CD4-positive, alpha-beta T cell treated with Interleukin-12 subunit alpha and Interleukin-12 subunit beta, for 1 hour (primary cell): ENCODE data around the gene LMNTD2.
A peak's percentile ranks its signal among the peaks of the same experiment; 100 is the strongest.
"Not testable (repeated sequence)": the region's sequence is repeated elsewhere in the genome, so short reads cannot be mapped to it uniquely, and the experiment has no call there.

Experiments used
- DNase-seq: peaks from one replicate; pipeline ENCODE4 v3.0.0-alpha.2; 2020

Gene LMNTD2

GRCh38 chr11:532527-532985 is 28.0 kb downstream of the LMNTD2 start:
- no peak for DNase-seq

- DNase-seq = no peak
Observed at GRCh38 chr11:531919-532526, 28.5 kb downstream of the LMNTD2 start.

- DNase-seq = no peak
Observed at GRCh38 chr11:530960-531831, 29.3 kb downstream of the LMNTD2 start.

GRCh38 chr11:529728-530411 is 30.7 kb downstream of the LMNTD2 start:
- no peak for DNase-seq

DNA sequence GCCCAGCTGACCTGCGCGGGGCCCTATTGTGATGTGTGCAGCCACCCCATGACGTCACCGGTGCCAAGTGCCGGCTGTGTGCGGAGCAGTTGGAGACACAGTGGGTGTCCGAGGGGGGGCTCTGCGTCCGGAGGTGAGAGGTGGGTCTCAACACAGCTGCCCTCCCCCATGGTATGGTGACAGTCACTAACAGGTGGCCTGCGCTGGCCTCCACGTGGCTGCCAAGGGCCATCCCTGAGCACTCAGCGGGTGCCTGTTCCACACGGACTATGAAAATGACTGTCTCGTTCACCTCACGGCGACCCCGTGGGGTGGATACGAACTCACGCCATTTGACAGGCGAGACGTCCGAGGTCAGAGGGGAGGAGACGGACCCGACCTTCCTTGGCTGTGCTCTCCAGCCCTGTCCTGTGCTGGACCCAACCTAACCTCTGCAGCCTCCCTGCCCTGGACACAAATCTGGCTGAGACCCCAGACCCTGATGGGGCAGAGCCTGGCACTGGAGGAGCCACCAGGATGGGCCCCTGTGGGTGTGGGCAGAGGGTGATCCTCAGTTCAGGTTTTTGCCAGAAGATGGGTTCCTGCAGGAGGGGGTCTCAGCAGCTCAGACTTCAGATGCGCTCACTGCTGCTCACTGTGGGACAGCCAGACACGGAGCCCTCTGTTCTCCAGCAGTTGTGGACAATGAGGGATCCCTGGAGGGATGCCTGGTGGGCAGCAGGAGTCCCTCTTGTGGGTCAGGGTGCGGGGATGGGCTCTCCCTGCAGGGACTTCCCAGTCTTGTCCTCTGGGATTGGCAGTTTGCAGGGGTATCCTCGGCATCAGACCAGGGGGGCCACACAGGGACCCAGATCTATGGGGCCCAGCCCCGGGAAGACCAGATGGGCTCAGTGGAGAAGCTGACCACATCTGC is 31.5 kb downstream of the LMNTD2 start:
- no peak for DNase-seq

DNA sequence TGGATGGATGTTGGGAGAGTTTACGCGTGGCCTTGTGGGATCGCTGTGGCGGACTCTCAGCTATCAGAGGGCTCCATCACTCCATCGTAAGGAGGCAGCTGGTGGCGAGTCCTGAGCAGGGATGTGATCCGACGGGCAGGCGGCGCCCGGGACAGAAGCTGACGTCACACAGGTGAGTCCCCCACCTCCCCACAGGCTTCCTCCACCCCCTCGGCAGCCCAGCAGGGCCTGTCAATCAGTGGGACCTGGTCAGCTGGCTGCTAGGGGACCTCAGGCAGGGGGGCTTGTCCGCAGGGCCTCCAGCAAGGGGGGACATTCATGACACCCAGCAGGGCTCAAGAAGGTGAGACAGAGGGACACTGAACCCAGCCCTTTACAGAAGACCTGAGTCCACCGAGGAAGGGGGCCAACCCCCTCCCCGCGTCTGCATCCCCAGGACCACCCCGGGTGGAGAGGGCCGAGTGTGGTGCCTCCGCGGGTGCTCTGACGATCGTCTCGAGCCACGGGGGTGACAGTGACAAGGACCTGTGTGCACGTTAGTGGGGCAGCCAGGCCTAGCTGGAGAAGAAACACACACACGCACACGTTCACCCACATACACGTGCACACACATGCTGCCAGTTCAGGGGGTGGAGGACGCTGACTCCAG is 32.2 kb downstream of the LMNTD2 start:
- DNase-seq = no peak

- DNase-seq = no peak
Observed at GRCh38 chr11:526192-526591, 34.3 kb downstream of the LMNTD2 start.

DNA sequence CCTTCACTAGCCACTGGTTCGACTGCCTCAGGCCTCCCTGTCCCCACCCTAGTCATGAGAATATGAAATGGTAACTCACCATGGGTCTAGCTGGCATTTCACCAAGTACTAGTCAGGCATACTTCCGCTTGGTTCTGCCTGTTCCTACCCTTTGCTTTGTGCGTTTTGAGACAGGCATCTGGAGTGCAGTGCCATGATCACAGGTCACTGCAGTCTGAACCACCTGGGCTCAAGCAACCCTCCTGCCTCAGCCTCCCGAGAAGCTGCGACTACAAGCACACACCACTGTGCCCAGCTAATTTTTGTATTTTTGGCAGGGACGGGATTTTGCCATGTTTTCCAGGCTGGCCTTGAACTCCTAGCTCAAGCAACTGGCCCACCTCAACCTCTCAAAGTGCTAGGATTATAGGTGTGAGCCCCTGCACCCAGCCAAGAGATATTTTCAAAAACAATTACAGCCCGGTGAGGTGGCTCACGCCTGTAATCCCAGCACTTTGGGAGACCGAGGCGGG is 39.3 kb downstream of the LMNTD2 start:
- DNase-seq = no peak

DNA sequence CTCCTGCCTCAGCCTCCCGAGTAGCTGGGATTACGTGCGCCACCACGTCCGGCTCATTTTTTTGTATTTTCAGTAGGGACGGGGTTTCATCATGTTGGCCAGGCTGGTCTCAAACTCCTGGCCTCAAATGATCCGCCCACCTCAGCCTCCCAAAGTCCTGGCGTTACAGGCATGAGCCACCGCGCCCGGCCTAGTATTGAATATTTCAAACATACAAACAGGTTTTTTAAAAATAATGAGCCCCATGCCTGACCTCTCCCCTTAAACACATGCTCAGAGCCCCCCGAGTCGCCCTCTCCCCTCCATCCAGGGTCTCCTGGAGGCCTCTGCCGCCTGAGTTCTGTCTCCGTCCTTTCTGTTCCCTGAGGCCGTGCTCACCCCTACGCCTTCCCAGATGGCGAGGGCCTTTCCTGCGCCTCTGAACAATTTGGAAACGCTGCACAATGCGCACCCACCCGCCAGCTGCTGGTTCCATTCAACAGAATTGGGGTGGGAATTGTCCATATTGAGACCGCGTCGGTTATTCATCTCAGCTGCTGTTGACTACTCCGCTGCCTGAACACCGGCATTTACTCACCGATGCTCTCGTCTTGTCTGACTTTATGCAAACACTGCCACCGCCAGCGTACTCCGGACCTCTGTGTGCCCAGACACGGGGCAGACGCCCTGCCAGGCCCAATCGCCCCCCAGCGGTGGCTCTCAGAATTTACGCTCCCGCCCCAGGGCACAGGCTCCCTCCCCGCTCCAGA is 39.9 kb downstream of the LMNTD2 start:
- no peak for DNase-seq

GRCh38 chr11:518463-519202 is 41.9 kb downstream of the LMNTD2 start:
- peak; percentile 91 for DNase-seq

DNA sequence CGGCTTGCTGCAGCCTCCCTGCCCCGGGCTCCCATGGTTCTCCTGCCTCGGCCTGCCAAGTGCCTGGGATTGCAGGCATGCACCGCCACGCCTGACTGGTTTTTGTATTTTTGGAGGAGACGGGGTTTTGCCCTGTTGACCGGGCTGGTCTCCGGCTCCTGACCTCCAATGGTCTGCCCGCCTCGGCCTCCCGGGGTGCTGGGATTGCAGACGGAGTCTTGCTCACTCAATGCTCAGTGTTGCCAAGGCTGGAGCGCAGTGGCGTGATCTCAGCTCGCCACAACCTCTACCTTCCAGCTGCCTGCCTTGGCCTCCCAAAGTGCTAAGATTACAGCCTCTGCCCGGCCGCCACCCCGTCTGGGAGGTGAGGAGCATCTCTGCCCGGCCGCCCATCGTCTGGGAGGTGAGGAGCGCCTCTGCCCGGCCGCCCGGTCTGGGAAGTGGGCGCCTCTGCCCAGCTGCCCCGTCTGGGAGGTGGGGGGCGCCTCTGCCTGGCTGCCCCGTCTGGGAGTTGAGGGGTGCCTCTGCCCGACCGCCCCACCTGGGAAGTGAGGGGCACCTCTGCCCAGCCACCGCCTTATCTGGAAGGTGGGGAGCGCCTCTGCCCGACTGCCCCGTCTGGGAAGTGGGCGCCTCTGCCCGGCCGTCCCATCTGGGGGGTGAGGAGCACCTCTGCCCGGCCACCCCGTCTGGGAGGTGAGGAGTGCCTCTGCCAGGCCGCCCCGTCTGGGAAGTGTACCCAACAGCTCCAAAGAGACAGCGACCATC is 43.4 kb downstream of the LMNTD2 start:
- not testable (repeated sequence) for DNase-seq

DNA sequence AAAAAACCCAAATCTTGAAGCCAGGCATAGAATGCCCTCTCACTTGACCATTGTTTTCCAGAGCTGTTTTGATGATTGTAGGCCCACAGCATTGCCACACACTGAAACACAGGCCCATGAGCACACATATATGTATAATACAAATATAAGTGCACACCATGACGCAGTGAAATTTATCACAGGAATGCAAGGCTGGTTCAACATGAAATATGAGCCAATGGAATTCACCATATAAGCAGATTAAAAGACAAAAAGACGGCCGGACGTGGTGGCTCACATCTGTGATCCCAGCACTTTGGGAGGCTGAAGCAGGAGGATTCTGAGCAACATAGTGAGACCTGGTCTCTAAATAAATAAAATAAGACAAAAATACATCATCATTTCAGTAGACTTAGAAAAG is 44.1 kb downstream of the LMNTD2 start:
- no peak for DNase-seq

- no peak for DNase-seq
Observed at GRCh38 chr11:515131-515530, 45.4 kb downstream of the LMNTD2 start.

- DNase-seq = no peak
Observed at GRCh38 chr11:514606-515005, 45.9 kb downstream of the LMNTD2 start.

DNA sequence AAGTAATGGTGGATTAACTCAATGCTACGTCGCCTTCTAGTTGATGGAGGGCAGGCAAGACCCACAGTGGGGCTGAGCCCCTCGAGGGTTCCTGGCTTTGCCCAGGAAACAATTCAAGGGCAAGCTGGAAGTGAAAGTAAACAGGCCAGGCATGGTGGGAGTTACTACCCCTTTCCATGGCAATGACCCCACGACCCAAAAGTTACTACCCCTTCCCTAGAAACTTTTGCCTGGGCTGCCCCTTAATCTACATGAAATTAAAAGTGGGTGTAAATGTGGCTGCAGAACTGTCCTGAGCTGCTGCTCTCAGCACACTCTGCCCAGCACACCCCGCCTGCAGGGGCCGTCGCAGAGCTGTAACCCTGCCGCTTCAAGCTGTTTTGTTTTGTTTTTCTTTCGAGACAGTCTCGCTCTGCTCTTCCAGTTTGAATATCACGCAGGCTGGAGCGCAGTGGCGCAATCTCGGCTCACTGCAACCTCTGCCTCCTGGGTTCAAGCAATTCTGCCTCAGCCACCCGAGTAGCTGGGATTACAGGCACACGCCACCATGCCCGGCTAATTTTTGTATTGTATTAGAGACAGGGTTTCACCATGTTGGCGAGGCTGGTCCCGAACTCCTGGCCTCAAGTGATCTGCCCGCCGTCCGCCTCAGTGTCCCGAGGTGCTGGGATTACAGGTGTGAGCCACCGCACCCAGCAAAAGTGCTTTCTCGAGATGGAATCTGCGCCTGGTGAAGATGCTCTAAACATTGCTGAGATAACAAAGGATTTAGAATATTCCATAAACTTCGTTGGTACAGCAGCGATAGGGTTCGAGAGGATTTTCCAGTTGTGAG is 47.6 kb downstream of the LMNTD2 start:
- no peak for DNase-seq

- no peak for DNase-seq
Observed at GRCh38 chr11:508956-509355, 51.6 kb downstream of the LMNTD2 start.

GRCh38 chr11:507727-508515 is 52.6 kb downstream of the LMNTD2 start:
- DNase-seq = no peak
